Fibroblast of mammary gland (primary cell): ENCODE results near the gene SDHA.

Experiments used
- DNase-seq: peaks from one replicate; pipeline ENCODE4 v3.0.0-alpha.2; 2010; ENCODE audit warnings: low read depth
- H3K4me3 ChIP-seq: 2 replicates; pipeline ENCODE4 v1.5.1; 2011; ENCODE audit warnings: low read depth, mild to moderate bottlenecking, low read length, moderate library complexity; ENCODE audit not compliant: control insufficient read depth
- TF ChIP-seq, protein P1 (sequence below): conservative IDR thresholded peaks from 2 replicates; pipeline ENCODE4 v1.5.1; 2011; ENCODE audit warnings: low read depth, low read length, inconsistent platforms; ENCODE audit not compliant: control insufficient read depth, insufficient read depth

SDHA gene

DNA sequence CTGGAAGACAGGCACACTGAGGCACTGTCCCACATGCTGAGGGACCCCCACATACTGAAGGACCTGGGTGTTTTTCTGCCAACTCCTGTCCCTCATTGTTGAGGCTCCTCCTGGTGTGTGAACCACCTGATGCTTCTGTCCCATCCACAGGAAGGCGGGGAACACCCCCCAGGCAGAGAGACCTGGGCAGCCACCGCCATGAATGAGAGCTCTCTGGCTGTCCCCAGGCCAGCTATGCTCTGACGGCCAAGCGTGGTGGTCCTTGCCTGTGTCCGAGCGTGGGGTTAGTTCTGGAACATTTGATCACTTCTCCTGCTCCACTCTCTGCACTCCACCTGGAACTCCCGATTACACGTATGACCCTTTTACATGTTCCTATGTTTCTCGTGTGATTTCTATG lies 38.7 kb upstream of the SDHA start:
- H3K4me3 ChIP-seq = no peak overlapping the region
- TF ChIP-seq, protein P1, sequence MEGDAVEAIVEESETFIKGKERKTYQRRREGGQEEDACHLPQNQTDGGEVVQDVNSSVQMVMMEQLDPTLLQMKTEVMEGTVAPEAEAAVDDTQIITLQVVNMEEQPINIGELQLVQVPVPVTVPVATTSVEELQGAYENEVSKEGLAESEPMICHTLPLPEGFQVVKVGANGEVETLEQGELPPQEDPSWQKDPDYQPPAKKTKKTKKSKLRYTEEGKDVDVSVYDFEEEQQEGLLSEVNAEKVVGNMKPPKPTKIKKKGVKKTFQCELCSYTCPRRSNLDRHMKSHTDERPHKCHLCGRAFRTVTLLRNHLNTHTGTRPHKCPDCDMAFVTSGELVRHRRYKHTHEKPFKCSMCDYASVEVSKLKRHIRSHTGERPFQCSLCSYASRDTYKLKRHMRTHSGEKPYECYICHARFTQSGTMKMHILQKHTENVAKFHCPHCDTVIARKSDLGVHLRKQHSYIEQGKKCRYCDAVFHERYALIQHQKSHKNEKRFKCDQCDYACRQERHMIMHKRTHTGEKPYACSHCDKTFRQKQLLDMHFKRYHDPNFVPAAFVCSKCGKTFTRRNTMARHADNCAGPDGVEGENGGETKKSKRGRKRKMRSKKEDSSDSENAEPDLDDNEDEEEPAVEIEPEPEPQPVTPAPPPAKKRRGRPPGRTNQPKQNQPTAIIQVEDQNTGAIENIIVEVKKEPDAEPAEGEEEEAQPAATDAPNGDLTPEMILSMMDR = no peak
- DNase-seq = no peak

DNA sequence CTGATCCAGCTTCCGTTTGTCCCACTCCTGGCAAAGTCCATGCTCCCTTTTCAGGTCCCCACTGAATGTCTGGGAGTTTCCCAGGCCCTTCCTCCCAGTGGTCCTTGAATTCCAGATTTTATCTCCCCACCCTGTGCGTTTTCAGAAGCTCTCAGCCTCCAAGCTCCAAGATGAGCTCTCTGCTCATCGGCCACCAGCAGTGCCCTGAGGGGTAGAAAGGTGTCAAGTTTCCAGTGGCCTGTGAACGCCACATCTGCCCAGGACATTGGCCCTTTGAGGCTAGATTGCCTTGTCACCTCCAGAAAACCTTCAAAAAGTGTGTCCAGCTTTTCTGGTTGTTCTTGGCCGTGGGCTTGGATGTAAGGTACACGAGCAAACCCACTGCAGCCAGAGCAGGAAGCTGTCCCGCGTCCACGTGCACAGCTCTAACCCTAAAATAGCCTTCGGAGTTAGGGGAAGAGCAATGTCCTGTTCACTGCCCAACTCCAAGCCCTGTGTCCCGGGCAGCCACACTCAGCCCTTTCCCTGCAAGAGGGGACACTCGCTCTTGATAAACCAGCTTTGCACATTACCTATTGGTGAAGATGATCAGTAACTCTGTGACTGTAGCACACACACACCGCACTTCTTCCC lies 37.7 kb upstream of the SDHA start:
- DNase-seq = no peak
- H3K4me3 ChIP-seq = no peak overlapping the region
- TF ChIP-seq, protein P1 = no peak

DNA sequence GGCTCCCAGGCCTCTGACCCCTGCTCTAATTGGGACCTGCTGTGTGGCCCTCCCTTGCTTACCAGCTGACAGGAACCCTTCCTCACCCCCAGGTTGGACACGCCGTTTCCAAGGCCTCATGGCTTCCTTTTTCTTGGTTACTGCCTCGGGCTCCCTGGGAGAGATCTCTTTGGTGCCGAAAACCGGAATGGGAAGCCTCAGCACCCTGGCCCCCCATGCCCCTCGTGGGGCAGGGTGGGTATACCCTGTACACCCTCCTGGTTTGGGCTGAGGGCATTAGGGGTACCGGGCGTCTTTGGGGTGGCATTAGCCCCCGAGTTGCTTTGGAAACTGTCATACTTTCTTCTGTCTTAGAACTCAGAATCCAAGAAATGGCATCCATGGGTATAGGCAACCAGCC lies 37.0 kb upstream of the SDHA start:
- no peak overlapping the region for H3K4me3 ChIP-seq
- no peak for DNase-seq
- TF ChIP-seq, protein P1 = no peak

DNA sequence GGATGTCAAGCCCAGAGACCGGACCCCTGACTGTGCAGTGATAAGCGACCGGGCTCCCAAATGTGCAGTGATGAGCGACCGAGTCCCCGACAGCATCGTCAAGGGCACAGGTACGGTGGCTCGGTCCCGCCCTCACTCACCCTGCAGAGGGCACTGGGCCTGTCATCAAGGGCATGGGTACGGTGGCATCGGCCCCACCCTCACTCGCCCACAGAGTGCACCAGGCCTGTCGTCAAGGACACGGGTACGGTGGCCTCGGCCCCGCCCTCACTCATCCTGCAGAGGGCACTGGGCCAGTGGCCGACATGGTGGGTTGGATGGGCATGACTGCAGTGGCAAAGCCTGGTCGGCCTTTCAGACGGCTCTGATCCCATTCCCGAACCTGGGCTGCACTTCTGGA lies 36.6 kb upstream of the SDHA start:
- no peak for DNase-seq
- no peak overlapping the region for H3K4me3 ChIP-seq
- TF ChIP-seq, protein P1 = no peak

DNA sequence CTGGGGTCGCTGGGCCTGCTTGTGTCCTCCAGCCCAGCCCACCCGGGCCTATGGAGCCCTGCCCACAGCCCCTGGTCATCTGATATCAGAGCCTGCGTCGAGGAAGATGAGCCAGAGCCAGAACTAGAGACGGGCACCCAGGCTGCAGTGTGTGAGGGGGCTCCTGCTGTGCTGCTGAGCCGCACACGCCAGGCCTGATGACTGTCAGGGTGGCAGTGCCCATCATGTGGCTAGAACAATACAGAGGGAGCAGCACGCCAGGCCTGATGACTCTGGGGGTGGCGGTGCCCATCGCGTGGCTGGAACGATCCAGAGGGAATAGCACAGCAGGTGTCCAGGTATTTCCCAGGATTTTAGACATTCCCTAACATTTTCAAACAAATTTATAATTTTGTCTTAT lies 36.0 kb upstream of the SDHA start:
- DNase-seq = no peak
- TF ChIP-seq, protein P1 = no peak
- no peak overlapping the region for H3K4me3 ChIP-seq

DNA sequence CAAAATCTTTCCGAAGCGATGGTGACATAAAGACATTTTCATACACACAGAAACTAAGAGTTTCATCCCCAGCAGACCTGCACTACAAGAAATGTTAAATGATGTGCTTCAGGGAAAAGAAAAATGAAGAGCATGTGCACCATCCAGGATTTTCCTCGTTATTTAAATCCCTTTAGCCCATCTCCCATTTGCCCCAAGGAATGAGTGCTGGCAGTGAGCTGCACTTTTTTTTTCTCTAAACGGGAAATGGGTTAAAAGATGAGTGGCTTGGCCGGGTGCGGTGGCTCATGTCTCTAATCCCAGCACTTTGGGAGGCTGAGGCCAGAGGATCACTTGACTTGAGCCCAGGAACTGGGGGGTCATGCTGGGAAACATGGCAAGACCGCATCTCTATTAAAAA lies 33.6 kb upstream of the SDHA start:
- no peak for DNase-seq
- H3K4me3 ChIP-seq = no peak overlapping the region
- TF ChIP-seq, protein P1 = no peak
